Sigmoid colon (tissue), 4 donors: ENCODE measurements around the gene LCP1.

ENCODE experiments used
- CTCF ChIP-seq, 4 experiments: fragments of 450-650 bp in 3 of 4; fragments of 200-600 bp in 1 of 4; IDR thresholded peaks; one replicate each; pipeline ENCODE4 v1.5.1; 2016 to 2019; ENCODE audit warnings: antibody characterized with exemption in 4 of 4, mild to moderate bottlenecking in 3 of 4, moderate library complexity in 2 of 4
- POLR2A ChIP-seq, 2 donors: fragments of 450-650 bp; IDR thresholded peaks; one replicate each; pipeline ENCODE4 v1.6.1; 2016; ENCODE audit warnings: antibody characterized with exemption in 2 of 2, mild to moderate bottlenecking in 2 of 2, moderate library complexity in 2 of 2
- POLR2AphosphoS5 ChIP-seq, 4 donors: sonication (generic); formaldehyde crosslinking; IDR thresholded peaks; one replicate each; pipeline ENCODE4 v1.6.1; 2017; ENCODE audit warnings: antibody characterized with exemption in 4 of 4

- TF ChIP-seq CTCF (IDR thresholded peaks at IDR 0.05) (no peak), POLR2A (IDR thresholded peaks at IDR 0.05) (no peak), POLR2AphosphoS5 (IDR thresholded peaks at IDR 0.05) (no peak)
Measured at GRCh38 chr13:46109451-46109850, 72.5 kb downstream of the LCP1 start.
